ENCODE results near the gene HMGCS2.

HMGCS2 gene

DNA sequence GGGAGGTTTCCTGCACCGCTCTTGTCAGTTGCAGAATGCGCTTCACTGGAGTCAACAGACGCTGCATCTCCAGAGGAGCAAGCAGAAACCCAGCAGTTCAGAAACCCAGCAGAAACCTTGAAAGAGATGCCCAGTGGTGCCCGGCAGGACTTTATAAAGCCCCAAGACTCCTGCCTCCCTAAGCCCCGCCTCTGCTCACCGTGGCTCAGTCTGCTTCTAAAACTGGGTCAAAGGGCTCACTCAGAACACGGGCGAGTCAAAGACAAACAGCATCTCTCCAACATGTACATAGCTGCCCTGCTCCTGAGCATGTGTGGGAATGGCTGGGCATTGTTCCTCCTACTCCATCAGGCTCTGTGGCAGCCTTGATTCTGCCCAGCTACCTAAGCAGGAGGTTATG is at the start of gene HMGCS2:
Gene HMGCS2 (minus strand): TSS at position 128 of the 400 bp plus-strand sequence. CDS start 61 bp downstream, at position 67.
- TF ChIP-seq, protein P1, sequence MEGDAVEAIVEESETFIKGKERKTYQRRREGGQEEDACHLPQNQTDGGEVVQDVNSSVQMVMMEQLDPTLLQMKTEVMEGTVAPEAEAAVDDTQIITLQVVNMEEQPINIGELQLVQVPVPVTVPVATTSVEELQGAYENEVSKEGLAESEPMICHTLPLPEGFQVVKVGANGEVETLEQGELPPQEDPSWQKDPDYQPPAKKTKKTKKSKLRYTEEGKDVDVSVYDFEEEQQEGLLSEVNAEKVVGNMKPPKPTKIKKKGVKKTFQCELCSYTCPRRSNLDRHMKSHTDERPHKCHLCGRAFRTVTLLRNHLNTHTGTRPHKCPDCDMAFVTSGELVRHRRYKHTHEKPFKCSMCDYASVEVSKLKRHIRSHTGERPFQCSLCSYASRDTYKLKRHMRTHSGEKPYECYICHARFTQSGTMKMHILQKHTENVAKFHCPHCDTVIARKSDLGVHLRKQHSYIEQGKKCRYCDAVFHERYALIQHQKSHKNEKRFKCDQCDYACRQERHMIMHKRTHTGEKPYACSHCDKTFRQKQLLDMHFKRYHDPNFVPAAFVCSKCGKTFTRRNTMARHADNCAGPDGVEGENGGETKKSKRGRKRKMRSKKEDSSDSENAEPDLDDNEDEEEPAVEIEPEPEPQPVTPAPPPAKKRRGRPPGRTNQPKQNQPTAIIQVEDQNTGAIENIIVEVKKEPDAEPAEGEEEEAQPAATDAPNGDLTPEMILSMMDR (IDR thresholded peaks at IDR 0.05; ENCODE audit: borderline replicate concordance, insufficient read depth, low read depth, low read length) = no peak

DNA sequence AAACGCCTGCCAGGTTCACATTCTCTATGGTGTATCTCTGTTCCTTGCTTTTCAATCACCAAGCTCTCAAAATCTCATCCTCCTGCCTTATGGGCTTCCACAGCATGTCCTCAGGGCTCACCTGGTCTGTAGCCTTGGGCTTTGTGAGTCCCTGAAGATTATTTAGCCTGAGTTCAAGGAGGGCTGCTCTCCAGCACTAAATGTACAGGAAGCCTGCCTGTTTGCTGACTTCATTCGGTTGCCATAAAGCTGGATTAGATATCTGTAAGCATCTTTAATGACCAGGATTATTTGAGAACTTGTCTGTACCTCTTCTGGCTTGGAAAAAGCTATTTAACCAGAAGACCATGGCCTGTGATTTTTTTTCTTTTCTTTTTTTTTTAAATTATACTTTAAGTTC is 49.5 kb upstream of the HMGCS2 start:
- TF ChIP-seq, protein P1 (IDR thresholded peaks at IDR 0.05; ENCODE audit: borderline replicate concordance, insufficient read depth, low read depth, low read length) = no peak
- H3K4me3 ChIP-seq (ENCODE audit: low read depth, low read length) = no peak overlapping the region

More for the DNA sequence above, at the start of gene HMGCS2:
- H3K4me3 ChIP-seq (ENCODE audit: low read depth, low read length) = no peak within 1 kb of the TSS

DNA sequence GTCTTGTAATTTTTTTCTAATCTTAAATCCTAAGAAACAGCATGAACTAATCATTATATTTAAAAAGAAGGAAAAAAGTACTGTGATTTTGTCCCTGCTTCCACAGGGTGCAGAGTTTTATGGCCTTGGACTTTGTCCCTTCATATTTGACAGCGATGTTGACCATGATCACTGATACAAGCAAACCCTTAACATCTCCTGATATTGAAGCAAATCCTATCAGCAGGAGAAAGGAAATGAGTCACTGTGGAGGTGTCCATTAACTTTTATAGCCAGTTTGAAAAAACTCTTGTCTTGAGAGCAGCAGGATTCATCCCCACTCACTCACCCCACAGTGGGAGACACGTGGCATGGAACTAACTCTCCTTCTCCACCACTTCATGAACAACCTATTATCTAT is 47.7 kb upstream of the HMGCS2 start:
- TF ChIP-seq, protein P1 (IDR thresholded peaks at IDR 0.05; ENCODE audit: borderline replicate concordance, insufficient read depth, low read depth, low read length) = no peak
- H3K4me3 ChIP-seq (ENCODE audit: low read depth, low read length) = no peak overlapping the region

DNA sequence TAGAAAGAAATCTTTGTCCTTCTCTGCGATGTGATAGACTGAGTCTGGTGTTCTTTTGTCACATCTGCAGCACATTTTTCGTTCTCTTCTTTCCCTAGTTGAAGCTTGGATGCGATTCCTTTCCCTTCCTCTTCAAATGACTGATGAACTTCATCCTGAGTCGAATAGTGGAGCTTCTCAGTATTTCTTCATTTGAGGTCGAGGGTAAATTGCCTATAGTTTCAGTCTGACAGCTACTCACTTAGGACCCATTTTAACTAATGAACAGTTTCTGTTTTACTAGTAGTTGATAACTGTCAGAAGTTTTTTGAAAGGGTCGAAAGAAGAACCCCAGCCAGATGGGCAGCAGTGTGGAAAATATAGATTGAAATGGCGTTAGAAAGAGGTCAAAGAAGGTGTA is 47.2 kb upstream of the HMGCS2 start:
- H3K4me3 ChIP-seq (ENCODE audit: low read depth, low read length) = no peak overlapping the region

DNA sequence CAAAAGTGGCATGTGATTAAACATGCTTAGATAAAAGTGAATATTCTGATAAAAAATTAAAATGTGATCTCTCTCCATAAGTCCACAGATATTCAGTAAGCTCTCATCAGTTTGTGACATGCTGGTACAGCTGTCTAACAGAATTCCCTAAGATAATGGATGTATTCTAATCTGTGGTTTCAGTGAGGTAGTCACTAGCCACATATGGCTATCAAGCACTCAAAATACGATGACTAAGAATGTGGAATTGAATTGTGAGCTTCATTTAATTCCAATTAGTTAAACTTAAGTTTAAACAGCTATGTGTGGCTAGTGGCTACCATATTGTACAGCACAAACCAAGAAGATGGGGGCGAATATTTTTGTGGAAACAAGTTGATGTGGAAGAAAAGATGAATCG is 46.7 kb upstream of the HMGCS2 start:
- TF ChIP-seq, protein P1 (IDR thresholded peaks at IDR 0.05; ENCODE audit: borderline replicate concordance, insufficient read depth, low read depth, low read length) = no peak
- no peak overlapping the region for H3K4me3 ChIP-seq (ENCODE audit: low read depth, low read length)

More for the DNA sequence above, 47.2 kb upstream of the HMGCS2 start:
- TF ChIP-seq, protein P1 (IDR thresholded peaks at IDR 0.05; ENCODE audit: borderline replicate concordance, insufficient read depth, low read depth, low read length) = no peak

DNA sequence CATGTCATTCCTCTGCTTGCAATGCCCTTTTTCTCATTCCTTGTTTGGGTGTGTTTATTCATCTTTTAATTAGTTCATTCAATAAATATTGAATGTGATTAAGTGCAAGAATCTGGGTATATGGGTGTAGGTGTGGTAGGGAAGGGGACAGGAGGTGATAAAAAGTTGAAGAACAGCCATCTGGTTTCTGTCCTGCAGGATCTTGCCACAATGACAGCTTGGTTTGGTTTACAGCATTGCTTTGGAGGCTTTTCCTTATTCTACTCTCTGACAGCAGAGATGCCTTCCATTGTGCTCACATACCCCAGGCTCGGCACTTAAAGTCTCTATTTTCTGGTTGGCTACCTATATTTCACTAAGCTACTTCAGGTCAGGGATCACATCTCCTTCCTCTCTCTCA is 45.6 kb upstream of the HMGCS2 start:
- H3K4me3 ChIP-seq (ENCODE audit: low read depth, low read length) = no peak overlapping the region
- TF ChIP-seq, protein P1 (IDR thresholded peaks at IDR 0.05; ENCODE audit: borderline replicate concordance, insufficient read depth, low read depth, low read length) = no peak

DNA sequence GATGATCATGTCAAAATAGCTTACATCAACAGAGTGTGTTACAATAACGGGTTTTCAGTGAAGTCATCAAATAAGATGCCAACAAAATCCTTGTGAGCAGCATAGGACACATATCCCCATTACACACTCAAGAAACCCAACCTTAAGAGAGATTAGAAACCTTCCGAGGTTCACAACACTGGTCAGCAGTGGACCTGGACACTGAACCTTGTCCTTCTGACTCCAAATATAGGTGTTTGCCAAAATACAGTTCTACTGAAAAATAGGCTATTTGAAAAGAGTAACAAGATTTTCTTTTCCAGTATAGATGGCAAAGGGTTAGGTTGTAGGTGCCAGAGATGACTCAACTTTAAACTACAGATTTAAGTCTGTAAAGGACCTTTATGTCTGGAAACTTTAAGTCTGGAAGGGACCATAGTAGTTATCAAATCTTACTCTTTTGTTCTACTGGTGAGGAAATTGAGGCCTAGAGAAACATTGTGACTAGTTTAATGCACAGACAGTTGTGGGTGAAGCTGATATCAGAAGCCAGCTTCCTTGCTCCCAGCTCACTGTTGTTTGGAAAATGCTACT is 43.4 kb upstream of the HMGCS2 start:
- TF ChIP-seq, protein P1 (IDR thresholded peaks at IDR 0.05; ENCODE audit: borderline replicate concordance, insufficient read depth, low read depth, low read length) = no peak
- no peak overlapping the region for H3K4me3 ChIP-seq (ENCODE audit: low read depth, low read length)

Measured in GM12875 (cell line).